Tibial nerve (tissue), 3 donors: Measurements from ENCODE around the gene MED20.

Experiments
- EP300 ChIP-seq, 2 donors: sonication (generic); formaldehyde crosslinking; IDR thresholded peaks; one replicate each; pipeline ENCODE4 v1.6.1; 2017; ENCODE audit warnings: antibody characterized with exemption in 2 of 2, mild to moderate bottlenecking in 1 of 2
- POLR2A ChIP-seq, 2 donors: fragments of 450-650 bp; IDR thresholded peaks; one replicate each; pipeline ENCODE4 v1.6.1; 2017; ENCODE audit warnings: antibody characterized with exemption in 2 of 2, mild to moderate bottlenecking in 2 of 2, moderate library complexity in 2 of 2

- TF ChIP-seq EP300 (IDR thresholded peaks at IDR 0.05) = no peak
- TF ChIP-seq POLR2A (IDR thresholded peaks at IDR 0.05) = no peak
Observed at GRCh38 chr6:41960028-41960427, 39.1 kb upstream of the MED20 start.
